ENCODE data around the gene CTDNEP1. TPM values are rescaled to one million over a fixed set of nuclear protein-coding genes. Genes with fewer than 3 reads are reported as not detected.
A peak's percentile ranks its signal among the peaks of the same experiment; 100 is the strongest.

CTDNEP1 gene
- total and polyA plus RNA-seq, 12 donors: 30.3 to 177 (median 105) TPM

- H3K36me3 ChIP-seq (replicated peaks in 1 of 2): peaks cover 0 to 15% of the 10 kb centered on the region in 2 donors
- peak overlapping the region in 1 of 5 donors; percentile 34 for H3K27ac ChIP-seq
- no peaks in the 10 kb centered on the region for H3K9me3 ChIP-seq (replicated peaks in 1 of 3)
- H3K4me3 ChIP-seq: no peak overlapping the region
- H3K27me3 ChIP-seq: no peaks in the 10 kb centered on the region
- TF ChIP-seq CTCF (IDR thresholded peaks at IDR 0.05) (no peak), POLR2A (IDR thresholded peaks at IDR 0.05) (no peak)
- DNase-seq: peak in 2 of 7 donors; percentile 8 to 17
- WGBS, 4 donors: 77 to 86% (median 84%) methylated on average over 22 to 24 of the region's 24 CpGs
- peaks cover 0 to 15% of the 10 kb centered on the region in 2 donors for H3K4me1 ChIP-seq (replicated peaks in 1 of 2)
- intact Hi-C loops (cut with DNase I): no loop called here
These were observed 44.2 kb downstream of the CTDNEP1 start for GRCh38 chr17:7207120-7208001.

- H3K4me3 ChIP-seq: peak overlapping the region in 1 of 4 donors; percentile 55
- peak in 1 of 7 donors; percentile 14 for DNase-seq
- H3K27ac ChIP-seq: peak overlapping the region in 2 of 5 donors; percentile 57 to 68
- TF ChIP-seq POLR2A (IDR thresholded peaks at IDR 0.05) (no peak), CTCF (IDR thresholded peaks at IDR 0.05) (no peak)
- H3K4me1 ChIP-seq (replicated peaks in 1 of 2): peaks cover 0 to 15% of the 10 kb centered on the region in 2 donors
- intact Hi-C loops (cut with DNase I): no loop called here
- H3K36me3 ChIP-seq (replicated peaks in 1 of 2): peaks cover 0 to 28% of the 10 kb centered on the region in 2 donors
- 48 to 73% (median 65%) methylated on average over 14 to 15 of the region's 15 CpGs for WGBS, 4 donors
- no peaks in the 10 kb centered on the region for H3K9me3 ChIP-seq (replicated peaks in 1 of 3)
- no peaks in the 10 kb centered on the region for H3K27me3 ChIP-seq
These were observed 46.0 kb downstream of the CTDNEP1 start for GRCh38 chr17:7205561-7205960.

GRCh38 chr17:7204828-7205461 lies 46.6 kb downstream of the CTDNEP1 start:
- Histone ChIP-seq H3K9me3 (replicated peaks in 1 of 3) (no peaks in the 10 kb centered on the region), H3K27me3 (no peaks in the 10 kb centered on the region), H3K4me3 (peak overlapping the region in 1 of 4 donors; percentile 55), H3K4me1 (replicated peaks in 1 of 2) (peaks cover 0 to 12% of the 10 kb centered on the region in 2 donors), H3K27ac (peak overlapping the region in 2 of 5 donors; percentile 57 to 68), H3K36me3 (replicated peaks in 1 of 2) (peaks cover 0 to 28% of the 10 kb centered on the region in 2 donors)
- peak; percentile 61 to 93 (median 76) for DNase-seq
- intact Hi-C loops (cut with DNase I): no loop called here
- 7 to 10% (median 9%) methylated on average over 12 to 34 of the region's 34 CpGs for WGBS, 4 donors
- TF ChIP-seq CTCF (IDR thresholded peaks at IDR 0.05) (no peak), POLR2A (IDR thresholded peaks at IDR 0.05) (no peak)

GRCh38 chr17:7204336-7204735 lies 47.2 kb downstream of the CTDNEP1 start:
- intact Hi-C loops (cut with DNase I): no loop called here
- no peaks in the 10 kb centered on the region for H3K27me3 ChIP-seq
- DNase-seq: peak in 2 of 7 donors; percentile 13 to 15
- peak overlapping the region in 2 of 5 donors; percentile 57 to 68 for H3K27ac ChIP-seq
- peaks cover 0 to 9% of the 10 kb centered on the region in 2 donors for H3K4me1 ChIP-seq (replicated peaks in 1 of 2)
- H3K4me3 ChIP-seq: peak overlapping the region in 1 of 4 donors; percentile 55
- H3K36me3 ChIP-seq (replicated peaks in 1 of 2): peaks cover 0 to 28% of the 10 kb centered on the region in 2 donors
- 68 to 88% (median 84%) methylated on average over 15 of the region's 15 CpGs for WGBS, 4 donors
- no peak for TF ChIP-seq POLR2A (IDR thresholded peaks at IDR 0.05)
- TF ChIP-seq CTCF (IDR thresholded peaks at IDR 0.05): no peak
- no peaks in the 10 kb centered on the region for H3K9me3 ChIP-seq (replicated peaks in 1 of 3)
